ENCODE data around the gene SLC9C1. TPM values are rescaled to one million over a fixed set of nuclear protein-coding genes. Genes with fewer than 3 reads are reported as not detected.

The SLC9C1 gene
- polyA plus RNA-seq, 1 donor = 1.2 TPM

GRCh38 chr3:112307557-112307956, 13.5 kb upstream of the SLC9C1 start:
- no peak for DNase-seq

DNA sequence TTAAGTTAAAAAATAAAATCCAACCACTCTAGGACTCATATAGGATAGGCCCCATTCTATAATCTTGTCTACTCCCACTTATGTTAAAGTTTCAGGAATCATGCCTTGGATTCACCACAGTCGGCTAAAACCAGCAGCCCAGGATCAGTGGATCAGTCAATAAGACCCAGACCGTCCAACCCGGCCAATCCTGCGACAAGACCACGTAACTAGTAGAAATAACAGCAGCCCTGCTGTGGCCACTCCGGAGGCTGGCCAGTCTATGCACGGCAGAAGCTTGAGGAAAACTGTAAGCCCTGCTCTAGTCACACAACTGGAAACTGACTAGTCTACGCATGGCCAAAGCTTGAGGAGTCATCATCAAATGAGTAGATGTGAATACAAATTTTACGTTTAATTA, 12.8 kb upstream of the SLC9C1 start:
- DNase-seq = no peak

DNA sequence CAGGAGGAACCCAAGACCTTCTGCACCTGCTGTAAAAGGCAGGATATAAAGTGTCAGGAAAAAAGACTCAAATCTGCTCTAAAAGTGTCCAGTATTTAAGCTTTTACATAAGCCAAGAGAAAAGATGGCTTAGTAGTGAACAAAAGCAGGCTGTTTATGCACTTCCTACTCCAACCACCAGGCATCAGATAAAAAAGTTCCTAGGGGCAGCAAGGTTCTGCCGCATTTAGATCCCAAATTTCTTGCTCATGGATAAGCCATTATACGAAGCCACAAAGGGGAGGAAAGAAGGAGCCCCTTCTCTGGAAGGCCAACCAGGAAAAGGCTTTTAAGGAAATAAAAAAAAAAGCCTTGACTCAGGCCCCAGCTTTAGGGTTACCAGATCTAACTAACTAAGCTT, 10.6 kb upstream of the SLC9C1 start:
- no peak for DNase-seq

DNA sequence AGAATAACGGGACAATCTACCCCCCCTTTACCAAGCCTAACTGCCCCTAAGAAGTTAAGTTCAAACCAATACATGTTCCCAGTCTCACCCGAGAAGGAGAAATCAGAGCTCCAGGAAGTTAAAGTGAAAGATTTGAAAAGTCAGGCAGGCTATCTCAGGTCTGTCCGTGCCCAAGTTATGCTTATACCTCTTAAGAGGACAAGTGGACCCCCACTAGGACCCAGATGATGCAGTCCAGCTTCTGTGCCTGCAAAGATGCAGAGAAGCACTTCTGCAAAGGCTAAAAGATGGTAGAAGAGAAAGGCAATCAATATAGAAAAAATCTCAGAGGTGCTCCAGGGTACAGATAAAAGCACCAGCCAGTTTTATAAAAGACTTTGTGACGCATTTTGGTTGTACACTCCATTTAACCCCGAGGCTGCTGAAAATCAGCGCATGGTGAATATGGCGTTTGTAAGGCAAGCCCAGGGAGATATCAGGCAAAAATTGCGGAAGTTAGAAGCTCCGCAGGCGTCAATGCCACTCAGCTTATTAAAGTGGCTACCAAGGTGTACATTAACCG, 9.8 kb upstream of the SLC9C1 start:
- DNase-seq = peak; percentile 66

GRCh38 chr3:112302881-112303763, 9.1 kb upstream of the SLC9C1 start:
- DNase-seq = no peak

GRCh38 chr3:112302150-112302830, 8.3 kb upstream of the SLC9C1 start:
- no peak for DNase-seq

GRCh38 chr3:112298781-112299180, 4.8 kb upstream of the SLC9C1 start:
- DNase-seq = no peak

DNA sequence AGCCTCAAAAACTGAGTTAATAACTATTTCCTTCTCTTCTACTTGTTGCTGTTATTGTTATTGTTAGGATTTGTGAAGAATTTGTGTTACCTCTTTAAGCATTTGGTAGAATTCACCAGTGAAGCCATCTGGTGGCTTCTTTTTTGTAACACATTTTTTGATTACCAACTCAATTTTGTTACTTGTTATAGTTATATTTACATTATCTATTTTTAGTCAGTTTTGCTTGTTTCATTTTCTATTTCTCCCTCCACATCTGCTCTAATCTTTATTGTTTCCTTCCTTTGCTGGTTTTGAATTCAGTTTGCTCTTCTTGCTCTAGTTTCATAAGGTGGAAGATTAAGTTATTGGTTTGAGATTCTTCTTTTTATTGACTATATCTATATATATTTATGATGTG, 3.7 kb upstream of the SLC9C1 start:
- no peak for DNase-seq

DNA sequence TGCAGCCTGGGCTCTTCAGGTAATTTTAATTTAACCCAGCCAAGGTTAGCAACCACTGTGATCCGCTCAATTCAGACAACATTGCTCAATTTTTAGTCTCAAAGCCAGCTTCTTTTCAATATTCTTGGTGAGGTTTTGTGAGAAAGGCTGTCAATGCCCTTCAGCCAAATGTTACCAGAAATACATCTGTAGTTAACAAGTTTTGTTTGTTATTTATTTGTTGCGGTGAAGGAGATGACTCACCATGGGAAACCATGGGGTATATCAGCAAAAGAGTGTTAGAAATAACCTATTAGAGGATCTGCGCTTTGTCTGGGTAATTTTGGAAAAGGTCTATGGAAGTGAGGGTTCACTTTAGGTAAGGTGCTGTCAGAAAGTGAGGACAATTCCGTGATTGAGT, 5.0 kb downstream of the SLC9C1 start:
- DNase-seq = no peak

DNA sequence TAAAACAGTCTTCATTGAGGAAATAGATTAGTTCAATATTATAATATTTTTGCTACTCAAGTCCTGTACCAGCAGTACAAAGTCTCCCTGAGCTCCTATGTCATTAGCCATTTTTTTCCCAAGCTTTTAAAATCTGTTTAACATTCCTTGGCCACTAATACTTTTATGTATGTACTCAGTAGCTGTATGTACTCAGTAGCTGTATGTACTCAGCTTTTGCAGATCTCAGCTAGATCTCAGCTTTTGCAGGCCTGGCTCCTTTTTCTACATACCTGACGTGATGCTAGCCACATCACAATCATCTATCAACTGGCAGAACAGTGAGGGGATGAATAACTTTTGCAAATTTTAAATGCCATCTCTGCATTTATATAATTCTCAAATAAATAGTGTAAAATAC, 13.8 kb downstream of the SLC9C1 start:
- no peak for DNase-seq

GRCh38 chr3:112273536-112273935, 20.5 kb downstream of the SLC9C1 start:
- no peak for DNase-seq

GRCh38 chr3:112261742-112262141, 32.3 kb downstream of the SLC9C1 start:
- no peak for DNase-seq

- DNase-seq = no peak
Measured at GRCh38 chr3:112260563-112260962, 33.5 kb downstream of the SLC9C1 start.

DNA sequence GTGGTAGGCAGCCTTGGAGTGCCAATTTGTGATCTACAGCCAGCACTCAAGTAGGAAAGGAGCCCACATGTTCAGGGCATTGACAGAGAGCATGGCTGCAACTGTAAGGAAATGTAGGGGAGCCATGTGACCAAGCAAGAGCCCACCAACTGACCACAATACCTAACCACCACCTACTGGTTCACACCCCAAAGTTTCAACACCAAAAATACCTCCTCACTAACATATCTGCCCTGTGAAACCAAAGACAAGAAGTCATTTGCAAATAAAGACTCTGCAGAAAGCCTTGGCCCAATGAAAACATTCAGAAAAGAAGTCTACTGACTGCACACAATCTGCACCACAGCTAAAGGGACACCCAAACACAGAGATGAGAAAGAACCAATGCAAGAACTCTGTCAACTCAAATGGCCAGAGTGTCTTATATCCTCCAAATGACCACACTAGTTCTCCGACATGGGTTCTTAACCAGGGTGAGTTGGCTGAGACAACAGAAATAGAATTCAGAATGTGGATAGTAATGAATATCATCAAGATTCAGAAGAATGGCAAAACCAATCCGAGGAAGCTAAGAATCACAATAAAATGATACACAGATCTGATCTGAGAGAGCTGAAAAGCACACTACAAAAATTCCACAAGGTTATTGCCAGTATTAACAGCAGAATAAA, 40.6 kb downstream of the SLC9C1 start:
- no peak for DNase-seq

DNA sequence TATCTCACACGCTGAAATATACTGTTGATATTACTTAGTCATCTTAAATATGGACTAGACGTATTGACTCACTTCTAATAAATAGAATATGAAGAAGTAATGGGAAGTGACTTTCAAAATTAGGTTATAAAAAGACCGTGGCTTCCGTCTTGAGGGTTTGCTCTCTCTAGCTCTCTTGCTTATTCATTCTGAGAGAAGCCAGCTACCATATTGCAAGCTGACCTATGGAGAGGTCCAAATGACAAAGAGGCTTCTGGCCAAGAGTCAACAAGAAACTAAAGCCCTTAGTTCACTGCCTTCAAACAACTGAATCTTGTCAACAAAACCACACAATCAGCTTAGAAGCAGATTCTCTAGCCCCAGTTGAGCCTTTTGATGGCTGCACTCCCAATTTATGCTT, 46.1 kb downstream of the SLC9C1 start:
- DNase-seq = no peak

- DNase-seq = no peak
Measured at GRCh38 chr3:112247350-112247749, 46.7 kb downstream of the SLC9C1 start.

DNA sequence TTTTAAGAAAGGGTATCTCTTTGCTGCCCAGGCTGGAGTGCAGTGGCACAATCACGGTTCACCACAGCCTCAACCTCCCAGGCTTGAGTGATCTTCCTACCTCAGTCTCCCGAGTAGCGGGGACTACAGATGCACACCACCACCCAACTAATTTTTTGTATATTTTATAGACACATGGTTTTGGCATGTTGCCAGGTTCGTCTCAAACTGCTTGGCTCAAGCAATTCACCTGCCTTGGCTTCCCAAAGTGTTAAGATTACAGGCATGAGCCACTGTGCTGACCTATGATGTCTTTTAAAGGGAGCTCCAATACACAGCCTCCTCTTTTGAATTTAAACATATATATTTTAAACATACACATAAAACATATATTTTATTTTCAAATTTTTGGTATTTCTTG, 60.9 kb downstream of the SLC9C1 start:
- DNase-seq = no peak

- DNase-seq = no peak
Measured at GRCh38 chr3:112231727-112232126, 62.3 kb downstream of the SLC9C1 start.

GRCh38 chr3:112230033-112230432, 64.0 kb downstream of the SLC9C1 start:
- no peak for DNase-seq

GRCh38 chr3:112228786-112229185, 65.2 kb downstream of the SLC9C1 start:
- DNase-seq = no peak

- DNase-seq = no peak
Measured at GRCh38 chr3:112200317-112200666, 93.7 kb downstream of the SLC9C1 start.

GRCh38 chr3:112199622-112200316, 94.2 kb downstream of the SLC9C1 start:
- no peak for DNase-seq
